NB4 (cell line): ENCODE data around the gene ZNF273.

Experiments used
- DNase-seq: peaks from one replicate; pipeline ENCODE4 v3.0.0; 2010; ENCODE audit warnings: low read depth
- H3K4me3 ChIP-seq: one replicate; pipeline ENCODE4 v1.5.1; 2011; ENCODE audit warnings: mild to moderate bottlenecking, low read depth, low read length, moderate library complexity
- CTCF ChIP-seq: IDR thresholded peaks from one replicate; pipeline ENCODE4 v1.5.1; 2012; ENCODE audit warnings: low read depth, low read length
- MAX ChIP-seq: IDR thresholded peaks from 2 replicates; pipeline ENCODE4 v1.6.1; 2011; ENCODE audit warnings: low read depth, low read length
- MYC ChIP-seq: IDR thresholded peaks from 2 replicates; pipeline ENCODE4 v1.6.1; 2011; ENCODE audit warnings: low read depth, low read length
- POLR2A ChIP-seq: IDR thresholded peaks from 2 replicates; pipeline ENCODE4 v1.6.1; 2011; ENCODE audit warnings: mild to moderate bottlenecking; ENCODE audit not compliant: insufficient read length; ENCODE audit errors: extremely low read depth

The ZNF273 gene

GRCh38 chr7:64883113-64883905 is 19.8 kb upstream of the ZNF273 start:
- no peak for TF ChIP-seq POLR2A
- no peak for TF ChIP-seq MAX
- no peak for TF ChIP-seq CTCF
- no peak for TF ChIP-seq MYC

GRCh38 chr7:64884085-64884912 is 18.8 kb upstream of the ZNF273 start:
- TF ChIP-seq CTCF (no peak), MYC (no peak), MAX (no peak), POLR2A (no peak)
- no peak overlapping the region for H3K4me3 ChIP-seq
- no peak for DNase-seq

More at GRCh38 chr7:64883113-64883905, 19.8 kb upstream of the ZNF273 start:
- H3K4me3 ChIP-seq, result no peak overlapping the region
- DNase-seq, result no peak

GRCh38 chr7:64884913-64885370 is 18.1 kb upstream of the ZNF273 start:
- no peak overlapping the region for H3K4me3 ChIP-seq
- DNase-seq, result no peak
- TF ChIP-seq CTCF (no peak), MAX (no peak), MYC (no peak), POLR2A (no peak)

GRCh38 chr7:64885520-64886240 is 17.4 kb upstream of the ZNF273 start:
- no peak for DNase-seq
- H3K4me3 ChIP-seq, result no peak overlapping the region
- no peak for TF ChIP-seq MAX
- no peak for TF ChIP-seq POLR2A
- TF ChIP-seq CTCF, result no peak
- no peak for TF ChIP-seq MYC

GRCh38 chr7:64886956-64887545 is 16.0 kb upstream of the ZNF273 start:
- no peak overlapping the region for H3K4me3 ChIP-seq
- TF ChIP-seq CTCF (no peak), POLR2A (no peak), MYC (no peak), MAX (peak; percentile 17; the same call in 1 of the 2 replicates)
- DNase-seq, result no peak
